Ishikawa (cell line): ENCODE results near the gene SLC10A7.

ENCODE experiments used
- RAD21 ChIP-seq: IDR thresholded peaks from 2 replicates; pipeline ENCODE4 v1.6.1; 2012; ENCODE audit warnings: low read depth
- TEAD4 ChIP-seq: IDR thresholded peaks from 2 replicates; pipeline ENCODE4 v1.6.1; 2012
- ZBTB7A ChIP-seq: IDR thresholded peaks from 2 replicates; pipeline ENCODE4 v1.6.1; 2012; ENCODE audit warnings: low read depth
- TF ChIP-seq, protein P1 (sequence below): IDR thresholded peaks from 2 replicates; pipeline ENCODE4 v1.6.1; 2012

DNA sequence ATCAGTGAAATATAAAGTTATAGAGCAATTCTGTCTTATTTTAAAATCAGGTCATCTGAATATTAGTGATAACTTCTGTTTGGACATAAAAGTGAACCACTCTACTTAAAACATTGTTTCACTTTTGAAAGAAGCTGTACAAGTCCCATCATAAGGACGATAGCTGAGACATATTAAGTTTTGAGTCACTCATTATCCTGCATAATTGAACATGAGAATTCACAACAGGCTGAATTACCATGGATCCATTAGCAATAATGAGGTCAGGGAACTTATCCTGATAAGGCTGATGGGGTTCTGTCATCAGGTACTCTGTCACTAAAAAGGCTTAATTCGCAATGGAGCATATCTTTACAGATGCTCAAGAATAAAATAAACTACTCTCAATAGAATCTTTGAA lies 227.0 kb downstream of the SLC10A7 start:
- TF ChIP-seq RAD21 (no peak), TEAD4 (no peak), ZBTB7A (no peak)
- TF ChIP-seq, protein P1, sequence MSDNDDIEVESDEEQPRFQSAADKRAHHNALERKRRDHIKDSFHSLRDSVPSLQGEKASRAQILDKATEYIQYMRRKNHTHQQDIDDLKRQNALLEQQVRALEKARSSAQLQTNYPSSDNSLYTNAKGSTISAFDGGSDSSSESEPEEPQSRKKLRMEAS = no peak
